GM18861 (cell line): Measurements from ENCODE around the gene RASA1.
A peak's percentile ranks its signal among the peaks of the same experiment; 100 is the strongest.
"Not testable (repeated sequence)": the region's sequence is repeated elsewhere in the genome, so short reads cannot be mapped to it uniquely, and the experiment has no call there.

Experiments used
- ATAC-seq: cut with Tn5 transposase; IDR thresholded peaks from one replicate; pipeline ENCODE4 v1.9.1; 2021; ENCODE audit not compliant: unreplicated experiment

Gene RASA1

DNA sequence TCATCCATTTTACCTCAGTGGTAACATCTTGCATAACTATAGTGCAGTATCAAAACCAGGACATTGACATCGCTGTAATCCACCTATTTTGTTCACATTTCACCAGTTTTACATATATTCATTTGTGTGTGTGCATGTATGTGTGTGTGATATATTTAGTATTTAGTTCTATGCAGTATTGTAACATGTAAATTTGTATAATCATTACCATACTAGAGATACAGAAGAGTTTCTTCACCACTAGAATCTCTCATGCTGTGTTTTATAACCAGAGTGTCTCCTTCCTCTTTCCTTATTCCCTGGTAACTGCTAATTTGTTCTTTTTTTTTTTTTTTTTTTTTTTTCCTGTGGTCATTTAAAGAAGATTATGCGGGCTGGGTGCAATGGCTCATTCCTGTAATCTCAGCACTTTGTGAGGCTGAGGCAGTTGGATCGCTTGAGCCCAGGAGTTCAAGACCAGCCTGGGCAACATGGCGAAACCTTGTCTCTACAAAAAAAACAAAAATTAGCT is 11.0 kb downstream of the RASA1 start:
- ATAC-seq: no peak

DNA sequence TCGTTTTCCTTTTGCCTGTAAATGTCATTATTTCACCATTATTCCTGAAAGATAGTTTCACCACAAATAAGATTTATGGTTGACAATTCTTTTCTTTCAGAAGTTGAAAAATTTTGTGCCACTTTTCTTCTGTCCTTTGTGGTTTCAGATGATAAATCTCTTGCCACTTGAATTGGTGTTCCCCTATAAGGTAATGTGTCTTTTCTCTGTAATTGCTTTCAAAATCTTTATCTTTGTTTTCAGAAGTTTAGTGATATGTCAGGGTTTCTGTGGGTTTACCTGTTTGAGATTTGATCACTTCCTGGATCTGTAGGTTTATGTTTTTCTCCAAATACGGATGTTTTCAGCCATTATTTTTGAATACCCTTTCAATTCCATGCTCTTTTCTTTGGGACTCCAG is 14.6 kb downstream of the RASA1 start:
- ATAC-seq: no peak

DNA sequence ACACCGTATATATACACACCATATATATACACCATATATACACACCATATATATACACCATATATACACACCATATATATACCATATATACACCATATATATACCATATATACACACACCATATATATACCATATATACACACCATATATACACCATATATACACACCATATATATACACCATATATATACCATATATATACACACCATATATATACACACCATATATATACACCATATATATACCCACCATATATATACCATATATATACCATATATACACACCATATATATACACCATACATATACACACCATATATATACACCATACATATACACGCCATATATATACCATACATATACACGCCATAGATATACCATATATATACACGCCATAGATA is 19.6 kb downstream of the RASA1 start:
- ATAC-seq: not testable (repeated sequence)

DNA sequence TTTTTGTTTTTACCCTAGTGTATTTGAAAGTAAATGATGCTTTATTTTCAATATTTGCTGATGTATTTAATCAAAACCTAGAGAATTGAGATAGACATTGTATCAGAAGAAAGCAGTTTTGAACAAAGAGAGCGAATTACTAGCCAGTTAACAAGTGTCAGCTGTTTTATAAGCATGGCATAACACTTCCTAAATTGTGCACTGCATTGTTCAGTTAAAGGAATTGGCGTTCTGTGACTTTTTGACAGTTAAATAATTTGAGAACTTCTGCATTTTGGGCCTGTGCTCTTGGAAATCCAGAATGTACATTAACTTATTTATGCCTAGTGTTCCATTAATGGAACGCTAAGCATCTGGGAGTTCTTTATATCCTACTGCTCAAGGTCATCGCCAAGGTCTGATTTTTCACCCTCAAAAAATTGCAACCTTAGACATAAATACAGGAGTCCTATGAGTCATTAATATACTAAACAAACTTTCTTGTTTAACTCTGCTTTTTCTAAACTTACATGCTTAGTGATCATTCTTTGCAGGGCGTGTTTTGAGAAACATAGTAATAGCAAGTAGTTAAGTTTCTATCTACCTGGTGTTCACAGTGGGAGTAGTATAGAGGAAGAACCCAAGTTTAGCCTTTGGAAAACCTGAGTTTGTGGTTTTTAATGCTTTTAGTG is 31.1 kb downstream of the RASA1 start:
- no peak for ATAC-seq

DNA sequence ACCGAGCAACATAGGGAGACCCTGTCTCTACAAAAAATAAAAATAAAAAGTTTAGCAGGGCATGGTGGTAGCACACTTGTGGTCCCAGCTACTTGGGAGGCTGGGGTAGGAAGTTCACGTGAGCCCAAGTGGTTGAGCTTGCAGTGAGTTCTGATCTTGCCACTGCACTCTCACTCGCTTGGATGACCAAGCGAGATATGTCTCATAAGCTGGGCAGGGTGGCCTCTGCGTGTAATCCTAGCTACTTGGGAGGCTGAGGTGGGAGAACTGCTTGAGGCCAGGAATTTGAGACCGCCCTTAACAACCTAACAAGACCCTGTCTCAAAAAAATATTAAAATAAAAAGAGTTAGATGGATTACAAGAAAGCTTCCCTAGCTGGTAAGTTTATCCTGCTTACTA is 32.5 kb downstream of the RASA1 start:
- no peak for ATAC-seq

DNA sequence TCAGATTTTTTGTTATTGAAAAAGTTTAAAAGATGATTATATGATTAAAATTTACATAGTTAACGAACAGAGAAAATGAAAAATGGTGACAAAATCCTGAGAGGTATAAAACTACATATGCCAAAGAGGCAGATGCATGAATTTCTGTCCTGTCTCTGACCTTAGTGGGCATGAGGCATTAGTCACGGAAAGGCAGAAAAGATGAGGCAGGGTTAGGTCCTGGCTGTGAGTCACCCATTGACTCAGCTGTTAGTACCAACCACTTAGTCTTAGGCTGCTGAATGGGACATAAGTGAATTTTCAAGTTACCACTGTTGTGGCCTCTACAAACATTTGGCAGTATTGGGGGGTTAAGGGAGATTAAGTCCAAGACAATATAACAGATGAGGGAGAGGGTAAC is 33.1 kb downstream of the RASA1 start:
- no peak for ATAC-seq

DNA sequence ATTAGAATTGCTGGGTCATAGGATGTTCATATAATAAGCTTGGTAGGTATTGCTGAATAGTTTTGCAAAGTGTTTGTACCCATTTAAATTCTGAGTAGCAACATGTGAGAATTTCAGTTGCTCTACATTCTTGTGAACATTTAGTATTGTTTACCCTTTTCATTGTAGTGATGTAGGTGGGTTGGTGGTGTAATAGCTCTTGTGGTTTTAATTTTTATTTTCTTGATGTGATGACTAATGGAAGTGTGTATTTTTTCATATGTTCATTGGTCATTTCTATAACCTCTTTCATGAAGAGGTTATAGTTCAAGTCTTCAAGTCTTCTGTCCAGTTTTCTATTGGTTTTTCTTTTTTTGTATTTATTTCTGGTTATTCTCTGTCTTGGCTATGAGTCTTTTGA is 34.4 kb downstream of the RASA1 start:
- ATAC-seq: no peak

DNA sequence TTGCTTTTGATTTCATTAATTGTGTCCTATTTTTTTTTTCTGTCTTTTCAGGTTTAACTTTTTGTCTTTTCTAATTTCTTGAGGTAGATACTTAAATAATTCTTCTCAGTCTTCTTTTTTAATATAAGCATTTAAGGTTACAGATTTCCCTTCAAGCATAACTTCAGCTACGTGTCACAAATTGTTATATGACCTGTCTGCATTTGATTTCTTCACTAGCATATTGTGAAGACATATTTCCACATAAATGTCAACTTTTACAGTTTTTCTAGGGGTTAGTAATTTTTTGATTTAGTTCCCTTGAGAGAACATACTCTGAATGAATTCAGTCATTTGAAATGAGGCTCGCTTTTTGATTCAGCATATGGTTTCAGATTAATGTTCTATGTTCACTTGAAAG is 35.6 kb downstream of the RASA1 start:
- ATAC-seq: no peak

DNA sequence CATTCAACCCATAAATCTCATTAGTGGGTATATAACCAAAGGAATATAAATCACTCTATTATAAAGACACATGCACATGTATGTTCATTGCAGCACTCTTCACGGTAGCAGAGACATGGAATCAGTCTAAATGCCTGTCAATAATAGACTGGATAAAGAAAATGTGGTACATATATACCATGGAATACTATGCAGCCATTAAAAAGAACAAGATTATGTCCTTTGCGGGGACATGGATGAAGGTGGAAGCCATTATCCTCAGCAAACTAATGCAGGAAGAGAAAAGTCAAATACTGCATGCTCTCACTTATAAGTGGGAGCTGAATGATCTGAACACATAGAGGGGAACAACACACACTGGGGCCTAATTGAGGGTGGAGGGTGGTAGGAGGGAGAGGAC is 38.4 kb downstream of the RASA1 start:
- ATAC-seq: not testable (repeated sequence)

DNA sequence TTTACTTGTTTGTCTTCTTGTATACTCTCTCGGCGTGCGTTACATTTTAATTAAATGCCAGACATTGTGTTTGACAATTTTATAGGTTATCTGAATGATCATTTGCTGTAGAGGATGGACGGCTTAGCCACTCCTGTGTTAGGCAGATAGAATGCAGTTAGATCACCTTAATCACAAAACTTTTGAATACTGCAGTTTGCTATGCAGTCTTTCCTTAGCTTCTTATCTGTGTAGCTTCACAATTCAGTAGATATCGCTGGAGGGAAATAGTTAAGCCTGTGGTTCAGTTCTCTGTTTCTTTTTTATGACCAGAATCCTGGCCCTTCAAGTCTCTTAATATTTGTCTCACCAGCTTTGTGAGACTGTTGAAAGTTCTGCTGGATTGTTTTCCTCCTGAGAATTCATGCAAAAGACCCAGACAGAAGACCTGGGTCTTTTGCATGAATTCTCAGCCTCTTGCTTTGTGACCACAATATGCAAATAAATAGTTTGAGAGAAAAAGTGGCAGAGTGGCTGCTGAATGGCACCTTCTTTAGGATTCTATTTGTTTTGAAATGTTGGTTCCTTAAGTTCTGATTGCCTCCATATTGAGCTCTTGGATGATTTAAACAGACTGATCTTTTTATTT is 40.2 kb downstream of the RASA1 start:
- peak; percentile 98 for ATAC-seq

DNA sequence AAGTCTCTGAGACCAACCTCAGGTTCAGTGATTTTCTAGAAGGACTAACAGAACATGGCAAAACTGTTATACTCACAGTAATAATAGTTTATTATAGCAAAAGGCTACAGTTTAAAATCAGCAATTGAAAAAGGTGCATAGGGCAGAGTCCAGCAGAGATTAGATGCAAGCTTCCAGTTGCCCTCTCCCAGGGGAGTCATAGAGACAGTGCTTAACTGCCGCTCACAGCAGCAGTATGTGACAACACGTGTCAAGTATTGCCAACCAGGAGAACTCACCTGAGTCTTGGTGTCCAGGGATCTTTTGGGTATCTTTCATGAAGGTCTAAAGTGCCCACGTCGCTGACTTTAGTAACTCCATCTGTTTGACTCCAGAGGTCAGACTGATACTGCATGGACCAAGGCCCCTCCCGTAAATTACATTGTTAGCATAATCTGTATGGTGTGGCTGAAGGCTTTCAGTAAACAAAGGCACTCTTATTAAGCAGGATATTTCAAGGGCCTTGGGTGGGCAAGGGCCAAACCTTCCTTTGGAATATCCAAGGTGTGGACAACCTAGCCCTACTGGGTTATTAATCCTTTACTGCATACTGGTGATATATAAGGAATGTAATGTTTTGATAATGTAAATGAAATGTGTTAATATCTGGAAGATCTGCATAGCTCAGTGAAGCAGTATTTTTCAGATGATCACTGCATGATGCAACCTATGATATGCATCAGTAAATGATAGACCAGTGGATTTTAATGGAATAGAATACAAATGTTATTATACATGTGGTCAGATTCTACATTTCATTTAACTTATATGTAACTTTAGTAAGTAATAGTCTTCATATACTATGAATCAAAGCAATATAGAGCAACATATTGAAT is 44.0 kb downstream of the RASA1 start:
- no peak for ATAC-seq

DNA sequence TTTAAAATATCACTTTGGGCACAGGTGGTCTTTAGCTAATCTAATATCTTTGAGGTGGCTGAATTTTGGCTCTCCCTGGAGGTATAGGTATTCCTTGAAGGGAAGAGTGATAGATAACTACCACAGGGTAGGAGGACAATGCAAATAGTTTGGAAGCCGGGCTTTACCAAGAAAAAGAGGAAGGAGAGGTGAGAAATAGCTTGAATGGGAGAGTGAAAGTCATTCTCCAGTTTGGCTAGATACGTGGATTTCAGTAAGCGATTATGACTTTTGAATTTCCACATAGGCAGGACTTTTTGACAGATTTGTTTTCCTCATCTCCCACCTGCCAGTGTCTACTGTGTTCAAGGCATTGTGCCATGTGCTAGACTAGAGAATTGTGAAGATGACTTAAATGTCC is 45.5 kb downstream of the RASA1 start:
- no peak for ATAC-seq

DNA sequence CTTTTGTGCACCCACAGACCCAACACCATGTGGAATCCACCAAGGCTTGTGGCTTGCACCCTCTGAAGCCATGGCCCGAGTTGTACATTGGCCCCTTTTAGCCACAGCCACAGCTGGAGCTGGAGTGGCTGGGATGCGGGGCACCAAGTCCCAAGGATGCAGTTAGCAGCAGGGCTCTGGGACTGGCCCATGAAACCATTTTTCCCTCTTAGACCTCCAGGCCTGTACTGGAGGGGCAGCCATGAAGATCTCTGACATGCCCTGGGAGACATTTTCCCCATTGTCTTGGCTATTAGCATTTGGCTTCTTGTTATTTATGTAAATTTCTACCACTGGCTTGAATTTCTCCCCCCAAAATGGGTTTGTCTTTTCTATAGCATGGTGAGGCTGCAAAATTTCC is 51.8 kb downstream of the RASA1 start:
- ATAC-seq: no peak

DNA sequence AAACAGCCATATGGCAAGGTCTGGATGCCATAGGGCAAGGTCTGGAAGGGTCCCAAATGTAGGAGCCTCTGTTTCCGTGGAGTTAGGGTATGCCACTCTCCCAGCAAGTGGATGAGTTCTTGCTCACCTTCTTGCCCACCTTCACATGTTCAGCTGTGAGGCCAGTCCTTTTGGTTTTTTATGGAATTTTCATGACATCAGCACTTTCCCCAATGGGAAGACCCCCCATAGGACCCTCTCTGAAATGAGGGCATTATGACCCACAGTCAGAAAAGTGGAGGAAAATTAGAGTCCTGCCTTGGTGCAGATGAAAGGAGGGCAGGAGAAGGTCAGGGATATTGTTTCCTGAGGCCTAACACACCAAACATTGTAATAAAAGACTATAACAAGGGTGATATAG is 53.9 kb downstream of the RASA1 start:
- no peak for ATAC-seq

DNA sequence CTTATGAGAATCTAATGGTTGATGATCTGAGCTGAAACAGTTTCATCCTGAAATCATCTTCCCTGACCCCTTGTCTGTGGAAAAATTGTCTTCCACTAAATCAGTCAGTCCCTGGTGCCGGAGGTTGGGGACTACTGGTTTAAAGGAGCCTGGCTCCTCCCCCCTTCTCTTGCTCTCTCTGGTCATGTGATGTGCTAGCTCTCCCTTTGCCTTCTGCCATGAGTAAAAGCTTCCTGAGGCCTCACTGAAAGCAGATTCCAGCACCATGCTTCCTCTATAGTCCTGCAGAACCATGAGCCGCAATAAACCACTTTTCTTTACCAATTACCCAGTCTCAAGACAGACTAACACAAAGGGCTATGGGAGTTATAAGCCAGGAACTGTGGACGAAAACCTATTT is 54.7 kb downstream of the RASA1 start:
- ATAC-seq: no peak

DNA sequence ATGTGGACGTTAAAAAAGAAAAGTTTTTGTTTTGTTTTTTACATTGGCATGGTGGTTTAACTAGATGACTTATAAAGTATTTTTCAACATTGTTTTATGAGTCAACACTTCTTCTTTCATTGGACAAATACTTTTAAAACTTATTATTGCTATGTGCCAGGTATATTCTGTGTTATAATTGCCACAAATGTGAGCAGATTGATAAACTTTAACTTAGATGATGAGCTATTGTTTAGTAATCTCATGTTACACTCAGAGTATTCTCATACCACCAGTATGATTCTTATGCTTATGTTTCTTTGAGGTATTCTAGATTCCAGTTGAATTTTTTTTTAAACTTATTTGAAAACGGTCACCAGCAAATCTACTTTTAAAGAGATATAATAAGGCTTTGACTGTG is 60.3 kb downstream of the RASA1 start:
- ATAC-seq: no peak

DNA sequence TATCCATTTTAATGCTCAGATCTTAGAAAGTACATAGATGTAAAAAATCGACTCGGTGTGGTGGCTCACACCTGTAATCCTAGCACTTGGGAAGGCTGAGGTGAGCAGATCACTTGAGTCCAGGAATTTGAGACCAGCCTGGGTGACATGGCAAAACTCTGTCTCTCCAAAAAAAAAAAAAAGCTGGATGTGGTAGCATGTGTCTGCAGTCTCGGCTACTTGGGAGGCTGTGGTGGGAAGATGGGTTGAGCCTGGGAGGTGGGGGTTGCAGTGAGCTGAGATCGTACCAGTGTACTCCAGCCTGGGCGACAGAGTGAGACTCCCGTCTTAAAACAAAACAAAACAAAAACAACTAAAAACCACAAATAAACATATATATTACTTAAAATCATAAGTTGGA is 61.4 kb downstream of the RASA1 start:
- ATAC-seq: no peak

DNA sequence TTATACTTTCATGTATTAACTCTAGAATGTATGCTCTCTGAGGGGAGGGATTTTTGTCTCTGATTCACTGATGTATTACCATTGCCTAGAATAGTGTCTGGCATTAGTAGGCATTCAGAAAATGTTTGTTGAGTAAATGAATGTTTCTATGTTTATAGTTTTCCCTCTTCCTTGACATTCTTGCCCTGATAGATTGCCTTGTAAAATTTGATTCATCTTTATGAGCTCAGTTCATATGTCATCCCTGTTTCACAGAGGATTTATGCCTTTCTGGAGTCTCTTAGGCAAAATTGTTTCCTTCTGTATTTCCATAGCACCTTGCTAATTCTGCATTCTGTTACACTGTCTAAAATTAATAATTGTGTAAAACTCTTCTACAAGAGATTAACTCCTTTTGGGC is 72.3 kb downstream of the RASA1 start:
- no peak for ATAC-seq

DNA sequence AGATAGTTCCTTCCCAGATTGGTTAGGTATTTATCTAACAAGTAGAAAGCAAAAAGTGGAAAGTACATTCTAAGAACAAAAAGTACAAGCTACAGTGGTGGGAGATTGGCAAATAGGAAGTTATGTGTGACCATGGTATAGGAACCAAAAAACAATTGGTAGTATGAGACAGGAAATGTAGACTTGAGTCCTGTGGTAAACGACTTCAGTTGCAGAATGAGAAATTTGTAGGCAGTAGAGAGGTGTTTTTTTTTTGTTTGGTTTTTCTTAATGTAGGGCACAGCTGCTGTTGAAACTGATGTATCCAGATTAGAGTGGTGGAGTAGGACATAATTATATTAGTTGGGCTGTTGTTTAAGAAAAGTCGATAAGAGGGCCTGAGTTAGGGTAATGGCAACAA is 73.0 kb downstream of the RASA1 start:
- ATAC-seq: peak; percentile 100

DNA sequence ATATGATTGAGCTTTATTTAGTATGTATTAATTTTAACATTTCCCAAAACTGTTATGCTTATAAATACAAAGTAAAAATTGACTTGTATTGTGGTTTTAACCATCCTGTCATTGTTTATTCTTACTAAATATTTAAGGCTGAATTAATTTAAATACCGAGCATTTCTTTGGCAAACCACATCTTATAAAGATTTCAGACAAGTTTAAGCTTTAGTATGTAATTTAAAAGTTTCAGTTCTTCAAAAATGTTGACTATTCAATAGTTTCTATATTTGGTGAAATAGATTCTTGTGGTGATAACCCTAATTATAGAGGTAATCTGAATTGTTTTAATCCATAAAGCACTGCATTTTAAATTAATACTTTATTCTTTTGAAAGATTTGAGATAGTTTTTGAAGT is 79.6 kb downstream of the RASA1 start:
- ATAC-seq: peak; percentile 62

DNA sequence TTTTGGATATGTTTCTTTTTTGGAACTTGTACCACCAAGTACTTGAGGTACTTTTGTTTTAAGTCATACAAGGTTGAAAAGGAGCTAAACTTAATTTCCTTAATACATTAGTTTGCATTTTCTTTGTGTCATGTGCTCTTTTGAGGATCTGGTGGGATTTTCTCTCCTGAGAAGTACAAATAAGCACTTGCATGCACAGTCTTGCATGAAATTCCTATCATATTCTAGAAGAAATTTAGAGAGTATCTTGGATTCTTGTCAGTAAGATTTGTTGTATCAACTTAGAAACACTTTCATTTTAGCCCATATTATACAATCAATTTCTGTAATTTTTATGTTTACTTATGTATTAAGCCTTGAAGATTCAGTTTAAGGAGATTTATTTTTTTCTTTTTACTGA is 80.2 kb downstream of the RASA1 start:
- ATAC-seq: no peak

DNA sequence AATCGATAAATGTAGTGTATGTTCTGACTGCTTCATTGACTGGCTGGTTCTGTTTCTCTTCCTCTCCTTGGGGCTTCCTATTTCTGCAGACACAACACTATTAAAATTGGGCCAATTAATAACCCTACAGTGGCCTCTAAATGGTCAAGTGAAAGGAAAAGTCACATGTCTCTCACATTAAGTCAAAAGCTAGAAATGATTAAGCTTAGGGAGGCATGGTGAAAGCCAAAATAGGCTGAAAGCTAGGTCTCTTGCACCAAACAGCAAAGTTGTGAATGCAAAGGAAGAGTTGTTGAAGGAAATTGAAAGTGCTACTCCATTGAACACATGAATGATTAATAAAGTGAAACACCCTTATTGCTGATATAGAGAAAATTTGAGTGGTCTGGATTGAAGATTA is 86.8 kb downstream of the RASA1 start:
- peak; percentile 98 for ATAC-seq
